VCaP (cell line): ENCODE results near the gene ATOSA.

Experiments used
- H3K27ac ChIP-seq: fragments of 450-650 bp; 2 replicates; pipeline ENCODE4 v1.5.1; 2017
- CTCF ChIP-seq: fragments of 450-650 bp; conservative IDR thresholded peaks from 2 replicates; pipeline ENCODE4 v1.5.1; 2017; ENCODE audit warnings: mild to moderate bottlenecking, moderate library complexity

Gene ATOSA

GRCh38 chr15:52636459-52636858 lies 42.7 kb downstream of the ATOSA start:
- TF ChIP-seq CTCF: no peak
- no peak overlapping the region for H3K27ac ChIP-seq

- H3K27ac ChIP-seq: no peak overlapping the region
- no peak for TF ChIP-seq CTCF
Measured at GRCh38 chr15:52635908-52636307, 43.3 kb downstream of the ATOSA start.
